ENCODE data around the gene CHD3.

Gene CHD3

GRCh38 chr17:7909089-7909488, 20.5 kb downstream of the CHD3 start:
- Histone ChIP-seq H3K36me3 (ENCODE audit: control insufficient read depth, insufficient read depth, low read length) (peaks cover 7% of the 10 kb centered on the region), H3K27me3 (ENCODE audit: insufficient read depth, low read length, poor library complexity) (no peaks in the 10 kb centered on the region), H2BK120ac (ENCODE audit: low read depth, low read length) (no peak overlapping the region), H3K27ac (ENCODE audit: low read depth, low read length) (no peak overlapping the region), H3K4me2 (ENCODE audit: low read length) (no peak overlapping the region), H3K56ac (ENCODE audit: low read length) (no peak overlapping the region), H3K18ac (ENCODE audit: low read length) (no peak overlapping the region), H2AK5ac (ENCODE audit: low read length) (no peak overlapping the region), H3K4me3 (ENCODE audit: low read length) (no peak overlapping the region), H3K4me1 (ENCODE audit: control insufficient read depth, low read depth, low read length) (no peaks in the 10 kb centered on the region), H4K8ac (ENCODE audit: low read depth, low read length) (no peak overlapping the region), H3K4ac (ENCODE audit: low read depth, low read length) (no peak overlapping the region), H3K23ac (ENCODE audit: low read length) (no peak overlapping the region), H2BK15ac (replicated peaks; ENCODE audit: low read depth) (no peak overlapping the region), H4K5ac (ENCODE audit: low read length) (no peak overlapping the region), H3K79me2 (ENCODE audit: control insufficient read depth, insufficient read depth, low read length) (no peaks in the 10 kb centered on the region), H2BK5ac (ENCODE audit: low read length) (no peak overlapping the region), H3K9ac (ENCODE audit: low read length) (no peak overlapping the region), H3K79me1 (ENCODE audit: low read length) (no peaks in the 10 kb centered on the region)
- no peak for DNase-seq
- no CpG with 5 or more reads among the region's 29 CpGs for WGBS (ENCODE audit: extremely low coverage, insufficient coverage, low lambda C conversion rate)

- no peaks in the 10 kb centered on the region for H3K79me2 ChIP-seq (ENCODE audit: control insufficient read depth, insufficient read depth, low read length)
- no peak overlapping the region for H3K4me2 ChIP-seq (ENCODE audit: low read length)
Measured at GRCh38 chr17:7910281-7910680, 21.7 kb downstream of the CHD3 start.

GRCh38 chr17:7910711-7911110, 22.1 kb downstream of the CHD3 start:
- H3K18ac ChIP-seq (ENCODE audit: low read length): no peak overlapping the region

More at GRCh38 chr17:7910281-7910680, 21.7 kb downstream of the CHD3 start:
- Histone ChIP-seq H3K4me3 (ENCODE audit: low read length) (no peak overlapping the region), H2AK5ac (ENCODE audit: low read length) (no peak overlapping the region), H3K79me1 (ENCODE audit: low read length) (no peaks in the 10 kb centered on the region), H3K56ac (ENCODE audit: low read length) (no peak overlapping the region), H3K18ac (ENCODE audit: low read length) (no peak overlapping the region), H3K4me1 (ENCODE audit: control insufficient read depth, low read depth, low read length) (no peaks in the 10 kb centered on the region), H2BK120ac (ENCODE audit: low read depth, low read length) (no peak overlapping the region), H3K23ac (ENCODE audit: low read length) (no peak overlapping the region), H3K27ac (ENCODE audit: low read depth, low read length) (no peak overlapping the region), H4K5ac (ENCODE audit: low read length) (no peak overlapping the region), H3K27me3 (ENCODE audit: insufficient read depth, low read length, poor library complexity) (peaks cover 4% of the 10 kb centered on the region), H2BK5ac (ENCODE audit: low read length) (no peak overlapping the region), H3K36me3 (ENCODE audit: control insufficient read depth, insufficient read depth, low read length) (peaks cover 6% of the 10 kb centered on the region), H3K4ac (ENCODE audit: low read depth, low read length) (no peak overlapping the region), H3K9ac (ENCODE audit: low read length) (no peak overlapping the region), H2BK15ac (replicated peaks; ENCODE audit: low read depth) (no peak overlapping the region), H4K8ac (ENCODE audit: low read depth, low read length) (no peak overlapping the region)
- DNase-seq: no peak
- WGBS (ENCODE audit: extremely low coverage, insufficient coverage, low lambda C conversion rate): no CpG with 5 or more reads among the region's 15 CpGs

GRCh38 chr17:7911116-7911515, 22.5 kb downstream of the CHD3 start:
- Histone ChIP-seq H4K8ac (ENCODE audit: low read depth, low read length) (no peak overlapping the region), H2BK5ac (ENCODE audit: low read length) (no peak overlapping the region), H3K4ac (ENCODE audit: low read depth, low read length) (no peak overlapping the region), H2BK120ac (ENCODE audit: low read depth, low read length) (no peak overlapping the region), H2BK15ac (replicated peaks; ENCODE audit: low read depth) (no peak overlapping the region), H3K23ac (ENCODE audit: low read length) (no peak overlapping the region), H3K4me3 (ENCODE audit: low read length) (no peak overlapping the region), H3K79me1 (ENCODE audit: low read length) (no peaks in the 10 kb centered on the region), H2AK5ac (ENCODE audit: low read length) (no peak overlapping the region), H4K5ac (ENCODE audit: low read length) (no peak overlapping the region), H3K36me3 (ENCODE audit: control insufficient read depth, insufficient read depth, low read length) (peaks cover 6% of the 10 kb centered on the region), H3K4me2 (ENCODE audit: low read length) (no peak overlapping the region), H3K27me3 (ENCODE audit: insufficient read depth, low read length, poor library complexity) (peaks cover 4% of the 10 kb centered on the region), H3K56ac (ENCODE audit: low read length) (no peak overlapping the region), H3K9ac (ENCODE audit: low read length) (no peak overlapping the region), H3K4me1 (ENCODE audit: control insufficient read depth, low read depth, low read length) (no peaks in the 10 kb centered on the region), H3K27ac (ENCODE audit: low read depth, low read length) (no peak overlapping the region), H3K18ac (ENCODE audit: low read length) (no peak overlapping the region), H3K79me2 (ENCODE audit: control insufficient read depth, insufficient read depth, low read length) (no peaks in the 10 kb centered on the region)
- no CpG with 5 or more reads among the region's 9 CpGs for WGBS (ENCODE audit: extremely low coverage, insufficient coverage, low lambda C conversion rate)
- no peak for DNase-seq

More at GRCh38 chr17:7910711-7911110, 22.1 kb downstream of the CHD3 start:
- Histone ChIP-seq H2BK120ac (ENCODE audit: low read depth, low read length) (no peak overlapping the region), H3K23ac (ENCODE audit: low read length) (no peak overlapping the region), H3K4me2 (ENCODE audit: low read length) (no peak overlapping the region), H3K79me1 (ENCODE audit: low read length) (no peaks in the 10 kb centered on the region), H3K9ac (ENCODE audit: low read length) (no peak overlapping the region), H3K56ac (ENCODE audit: low read length) (no peak overlapping the region), H4K5ac (ENCODE audit: low read length) (no peak overlapping the region), H3K4me3 (ENCODE audit: low read length) (no peak overlapping the region), H3K4ac (ENCODE audit: low read depth, low read length) (no peak overlapping the region), H2BK15ac (replicated peaks; ENCODE audit: low read depth) (no peak overlapping the region), H2BK5ac (ENCODE audit: low read length) (no peak overlapping the region), H3K36me3 (ENCODE audit: control insufficient read depth, insufficient read depth, low read length) (peaks cover 6% of the 10 kb centered on the region), H2AK5ac (ENCODE audit: low read length) (no peak overlapping the region), H3K4me1 (ENCODE audit: control insufficient read depth, low read depth, low read length) (no peaks in the 10 kb centered on the region), H3K27me3 (ENCODE audit: insufficient read depth, low read length, poor library complexity) (peaks cover 4% of the 10 kb centered on the region), H3K79me2 (ENCODE audit: control insufficient read depth, insufficient read depth, low read length) (no peaks in the 10 kb centered on the region), H4K8ac (ENCODE audit: low read depth, low read length) (no peak overlapping the region), H3K27ac (ENCODE audit: low read depth, low read length) (no peak overlapping the region)
- DNase-seq: no peak
- WGBS (ENCODE audit: extremely low coverage, insufficient coverage, low lambda C conversion rate): no CpG with 5 or more reads among the region's 13 CpGs

GRCh38 chr17:7912927-7913524, 24.4 kb downstream of the CHD3 start:
- Histone ChIP-seq H3K36me3 (ENCODE audit: control insufficient read depth, insufficient read depth, low read length) (peaks cover 6% of the 10 kb centered on the region), H3K23ac (ENCODE audit: low read length) (no peak overlapping the region), H4K8ac (ENCODE audit: low read depth, low read length) (no peak overlapping the region), H2AK5ac (ENCODE audit: low read length) (no peak overlapping the region), H3K56ac (ENCODE audit: low read length) (no peak overlapping the region), H4K5ac (ENCODE audit: low read length) (no peak overlapping the region), H3K4me2 (ENCODE audit: low read length) (no peak overlapping the region), H2BK120ac (ENCODE audit: low read depth, low read length) (no peak overlapping the region), H2BK5ac (ENCODE audit: low read length) (no peak overlapping the region), H3K4ac (ENCODE audit: low read depth, low read length) (no peak overlapping the region), H3K4me1 (ENCODE audit: control insufficient read depth, low read depth, low read length) (no peaks in the 10 kb centered on the region), H3K9ac (ENCODE audit: low read length) (no peak overlapping the region), H2BK15ac (replicated peaks; ENCODE audit: low read depth) (no peak overlapping the region), H3K79me2 (ENCODE audit: control insufficient read depth, insufficient read depth, low read length) (no peaks in the 10 kb centered on the region), H3K27me3 (ENCODE audit: insufficient read depth, low read length, poor library complexity) (peaks cover 10% of the 10 kb centered on the region), H3K4me3 (ENCODE audit: low read length) (no peak overlapping the region), H3K18ac (ENCODE audit: low read length) (no peak overlapping the region), H3K27ac (ENCODE audit: low read depth, low read length) (no peak overlapping the region), H3K79me1 (ENCODE audit: low read length) (no peaks in the 10 kb centered on the region)
- peak; percentile 87 for DNase-seq
- WGBS (ENCODE audit: extremely low coverage, insufficient coverage, low lambda C conversion rate): no CpG with 5 or more reads among the region's 3 CpGs

- H3K27ac ChIP-seq (ENCODE audit: low read depth, low read length): no peak overlapping the region
- no peak overlapping the region for H2BK15ac ChIP-seq (replicated peaks; ENCODE audit: low read depth)
Measured at GRCh38 chr17:7915179-7915610, 26.6 kb downstream of the CHD3 start.

More at GRCh38 chr17:7915179-7915610, 26.6 kb downstream of the CHD3 start:
- Histone ChIP-seq H3K36me3 (ENCODE audit: control insufficient read depth, insufficient read depth, low read length) (peaks cover 2% of the 10 kb centered on the region), H3K4ac (ENCODE audit: low read depth, low read length) (no peak overlapping the region), H2AK5ac (ENCODE audit: low read length) (no peak overlapping the region), H3K4me3 (ENCODE audit: low read length) (no peak overlapping the region), H3K4me2 (ENCODE audit: low read length) (peak overlapping the region; percentile 88), H3K79me2 (ENCODE audit: control insufficient read depth, insufficient read depth, low read length) (no peaks in the 10 kb centered on the region), H3K27me3 (ENCODE audit: insufficient read depth, low read length, poor library complexity) (peaks cover 10% of the 10 kb centered on the region), H3K23ac (ENCODE audit: low read length) (no peak overlapping the region), H4K8ac (ENCODE audit: low read depth, low read length) (no peak overlapping the region), H3K56ac (ENCODE audit: low read length) (peak overlapping the region; percentile 94), H3K79me1 (ENCODE audit: low read length) (no peaks in the 10 kb centered on the region), H2BK5ac (ENCODE audit: low read length) (no peak overlapping the region), H3K9ac (ENCODE audit: low read length) (no peak overlapping the region), H4K5ac (ENCODE audit: low read length) (no peak overlapping the region), H3K4me1 (ENCODE audit: control insufficient read depth, low read depth, low read length) (no peaks in the 10 kb centered on the region), H2BK120ac (ENCODE audit: low read depth, low read length) (no peak overlapping the region), H3K18ac (ENCODE audit: low read length) (no peak overlapping the region)
- no peak for DNase-seq
- WGBS (ENCODE audit: extremely low coverage, insufficient coverage, low lambda C conversion rate): no CpG with 5 or more reads among the region's 15 CpGs
